Iris pigment epithelial cell (primary cell): Measurements from ENCODE around the gene PRMT7.
A peak's percentile ranks its signal among the peaks of the same experiment; 100 is the strongest.

Experiments used
- DNase-seq: peaks from one replicate; pipeline ENCODE4 v3.0.0-alpha.2; 2011; ENCODE audit warnings: low read depth

The PRMT7 gene

DNA sequence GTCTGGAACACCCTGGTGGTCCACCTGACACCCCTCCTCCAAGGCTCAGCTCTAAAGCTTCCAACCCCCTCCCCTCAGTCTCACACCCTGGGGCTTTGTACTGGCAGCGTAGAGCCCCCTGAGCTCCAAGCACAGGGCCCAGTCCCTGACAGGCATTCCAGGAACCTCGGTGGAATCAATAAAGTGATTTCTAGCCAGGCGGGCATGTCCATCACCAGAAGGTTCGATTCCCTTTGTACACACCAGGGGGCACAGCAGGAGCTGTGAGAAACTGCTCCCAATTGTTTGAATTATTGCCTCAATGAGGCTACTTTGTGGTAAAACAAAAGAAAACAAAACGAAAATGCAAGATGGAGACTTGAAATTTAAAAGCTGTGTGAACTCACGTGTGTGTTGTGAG is 85.7 kb downstream of the PRMT7 start:
- DNase-seq = peak; percentile 52

DNA sequence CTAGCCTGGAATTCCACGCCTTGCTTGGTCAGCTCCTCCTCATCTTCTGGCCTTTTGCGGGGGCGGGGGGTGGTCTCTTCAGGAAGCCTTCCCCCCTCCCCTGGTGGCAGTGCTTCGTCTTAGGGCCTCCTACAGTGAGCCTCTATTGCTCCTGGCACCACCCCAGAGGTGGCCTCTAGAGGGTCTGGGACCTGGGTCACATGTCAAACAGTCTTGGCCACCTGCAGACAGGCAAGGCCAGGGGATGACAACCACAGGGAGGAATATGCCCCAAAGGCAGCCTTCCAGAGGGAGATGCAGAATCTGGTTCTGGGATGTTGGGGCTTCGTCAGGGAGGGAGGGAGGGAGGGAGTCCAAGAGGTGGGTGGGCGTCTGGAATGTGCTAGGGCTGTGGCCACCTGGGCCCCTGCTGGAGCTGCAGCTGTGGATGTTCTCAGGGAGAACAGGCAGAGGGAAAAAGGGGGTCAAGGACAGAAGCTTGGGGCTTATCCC is 86.9 kb downstream of the PRMT7 start:
- DNase-seq = no peak

DNA sequence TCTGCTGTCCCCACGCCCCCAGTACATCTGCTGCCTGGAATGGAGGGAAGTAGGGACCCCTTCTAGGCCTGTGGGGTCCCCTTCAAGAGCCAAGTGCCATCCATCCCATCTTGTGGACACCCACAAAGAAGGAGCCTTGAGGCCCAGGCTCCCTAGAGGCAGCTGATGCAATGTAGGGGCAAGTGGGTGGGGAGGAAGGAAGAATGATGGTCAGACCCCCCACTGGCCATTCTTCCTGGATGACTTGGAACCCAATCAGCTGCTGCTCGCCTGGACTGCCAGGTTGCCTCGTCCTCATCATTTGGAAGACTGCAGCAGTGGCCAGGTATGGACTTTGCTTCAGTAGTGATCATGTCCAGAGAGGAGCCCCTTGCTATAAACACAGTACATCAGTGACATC is 88.6 kb downstream of the PRMT7 start:
- no peak for DNase-seq

DNA sequence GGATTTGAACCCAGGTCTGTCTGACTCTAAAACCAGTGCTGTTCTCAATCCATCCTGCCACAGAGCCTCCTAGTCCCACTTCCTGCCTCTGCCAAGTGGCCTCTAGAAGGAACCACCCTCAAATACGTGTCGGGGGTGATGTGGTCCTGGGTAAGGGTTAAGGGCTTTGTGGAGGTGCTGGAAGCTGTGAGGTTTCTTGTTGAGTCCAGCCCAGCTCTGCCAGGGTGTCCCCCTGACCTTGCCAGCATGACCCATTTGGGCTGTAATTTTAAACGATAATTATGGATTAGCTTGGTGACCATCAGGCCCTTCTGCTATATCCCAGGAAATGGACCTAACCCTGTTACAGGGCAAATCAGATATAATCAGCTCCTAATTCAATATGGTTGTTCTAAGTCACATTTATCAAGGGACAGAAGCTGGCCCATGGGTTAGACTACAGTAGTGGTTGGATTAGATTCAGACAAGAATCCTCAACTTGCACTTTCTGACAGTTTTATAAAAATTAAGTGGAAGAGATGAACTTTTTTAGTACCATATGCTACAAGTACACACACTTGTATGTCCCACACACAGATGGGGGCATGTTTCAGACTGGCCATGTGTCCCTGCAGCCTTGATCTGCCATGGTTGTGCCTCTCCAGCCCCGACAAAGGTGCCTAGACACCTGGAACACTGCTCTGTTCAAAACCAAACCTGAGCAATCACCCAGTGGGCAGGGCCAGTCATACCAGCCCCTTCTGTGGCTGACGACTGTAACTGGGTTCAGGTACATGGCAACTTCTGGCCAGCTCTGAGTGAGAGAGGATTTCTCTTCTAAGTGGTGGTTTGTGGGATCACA is 89.5 kb downstream of the PRMT7 start:
- DNase-seq = no peak

DNA sequence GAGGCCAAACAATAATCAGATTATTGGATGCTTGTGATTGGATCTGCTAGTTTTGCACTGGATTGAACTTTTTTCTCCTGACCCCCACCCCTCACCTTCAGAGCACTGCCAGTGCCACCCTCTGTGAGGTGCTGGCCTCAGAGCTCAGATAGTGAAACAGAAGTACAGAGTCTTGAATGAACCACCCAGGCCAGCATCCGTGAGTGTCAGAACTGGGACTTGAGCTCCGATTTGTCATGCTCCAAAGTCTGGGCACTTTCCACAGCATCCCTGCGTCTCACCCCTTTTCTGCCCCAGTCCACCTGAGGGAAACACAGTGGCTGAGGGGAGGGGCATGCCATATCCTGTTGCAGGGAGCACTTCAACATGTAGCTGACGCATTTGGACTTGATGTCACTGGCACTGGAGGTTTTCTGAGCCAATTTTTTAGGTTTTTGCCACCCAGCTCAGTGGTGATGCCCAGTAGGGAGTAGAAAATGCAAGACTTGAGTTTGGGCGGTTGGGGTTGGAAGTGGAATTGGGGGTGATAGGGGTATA is 90.2 kb downstream of the PRMT7 start:
- DNase-seq = no peak

DNA sequence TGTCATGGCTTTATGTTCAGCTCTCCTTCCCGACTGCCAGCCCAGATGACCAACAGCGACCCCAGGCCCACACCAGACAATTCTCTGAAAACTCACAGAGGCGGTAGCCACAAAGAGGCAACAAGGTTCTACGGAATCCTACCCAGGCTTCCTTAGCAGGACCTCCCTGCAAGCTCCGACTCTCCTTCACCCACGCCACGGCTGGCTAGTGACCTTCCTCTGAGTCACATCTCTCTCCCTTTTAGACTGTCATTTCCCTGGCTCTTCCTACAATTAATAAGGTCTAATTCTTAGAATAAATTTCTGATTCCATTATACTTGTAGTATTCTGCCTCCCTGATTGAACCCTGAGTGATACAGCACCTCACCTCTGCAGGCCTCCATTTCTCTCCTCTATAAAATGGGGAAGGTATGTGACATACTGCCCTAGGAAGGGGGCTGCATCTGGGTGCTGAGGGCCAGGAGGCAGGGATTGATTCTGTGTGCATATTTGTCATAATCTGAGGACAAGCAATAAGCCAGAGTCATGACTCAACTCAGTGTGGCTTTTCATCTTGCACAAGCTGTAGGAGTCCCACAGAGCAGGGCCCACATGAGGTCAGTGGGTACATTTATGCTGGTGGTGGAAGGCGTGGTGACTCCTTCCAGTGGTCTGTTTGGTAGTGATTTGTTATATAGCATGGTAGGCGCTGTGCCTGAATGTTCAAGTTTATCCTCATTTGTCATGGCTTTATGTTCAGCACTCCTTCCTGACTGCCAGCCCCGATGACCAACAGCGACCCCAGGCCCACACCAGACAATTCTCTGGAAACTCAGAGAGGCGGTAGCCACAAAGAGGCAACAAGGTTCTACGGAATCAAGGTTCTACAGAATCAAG is 91.3 kb downstream of the PRMT7 start:
- DNase-seq = peak; percentile 72

DNA sequence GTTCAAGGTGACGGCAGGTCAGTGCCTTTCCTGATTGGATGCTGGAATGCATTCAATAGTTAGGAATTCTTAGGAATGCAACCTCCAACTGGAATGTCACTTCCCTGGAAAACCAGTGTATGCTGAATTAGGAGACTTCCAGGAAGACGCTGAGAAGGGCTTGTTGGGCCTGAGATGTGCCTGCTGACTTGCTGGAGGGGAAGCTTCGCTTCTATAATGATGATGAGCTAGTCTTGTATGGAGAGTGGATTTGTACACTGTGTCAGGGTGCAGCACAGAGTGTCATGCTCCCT is 91.9 kb downstream of the PRMT7 start:
- DNase-seq = no peak

DNA sequence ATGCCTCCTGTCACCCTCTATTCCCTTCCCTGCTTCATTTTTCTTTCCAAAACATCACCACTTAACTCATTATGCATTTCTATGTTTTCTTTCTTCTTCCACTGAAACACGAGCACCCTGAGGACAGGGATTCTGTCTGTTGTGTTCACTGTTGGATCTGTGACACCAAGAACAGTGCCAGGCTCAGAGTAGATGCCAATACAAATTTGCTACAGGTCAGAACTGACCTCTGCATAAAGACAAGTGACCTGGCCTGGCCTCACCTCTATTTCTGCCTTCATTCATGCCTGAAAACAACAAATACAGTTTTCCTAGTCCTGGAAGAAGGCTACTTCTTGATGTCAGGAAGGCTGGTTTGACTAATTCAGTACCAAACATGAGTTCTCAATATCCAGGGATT is 92.4 kb downstream of the PRMT7 start:
- no peak for DNase-seq

DNA sequence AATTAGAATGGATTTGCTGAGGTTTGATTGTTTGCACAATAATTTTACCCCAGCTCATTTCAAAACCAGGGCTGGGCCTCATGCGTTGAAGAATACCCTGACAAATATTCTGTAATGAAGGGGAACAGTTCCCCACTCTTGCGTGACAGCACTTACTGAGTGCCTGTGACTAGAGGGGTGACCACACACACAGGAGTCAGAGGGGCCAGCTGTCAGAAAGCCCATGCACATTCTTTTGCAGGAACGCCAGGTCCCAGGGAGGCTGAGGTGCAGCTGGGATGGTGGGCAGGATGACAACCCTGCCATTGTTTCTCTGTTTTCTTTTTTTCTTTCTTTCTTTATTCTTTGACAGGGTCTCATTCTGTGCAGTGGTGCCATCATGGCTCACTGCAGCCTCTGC is 92.9 kb downstream of the PRMT7 start:
- no peak for DNase-seq

DNA sequence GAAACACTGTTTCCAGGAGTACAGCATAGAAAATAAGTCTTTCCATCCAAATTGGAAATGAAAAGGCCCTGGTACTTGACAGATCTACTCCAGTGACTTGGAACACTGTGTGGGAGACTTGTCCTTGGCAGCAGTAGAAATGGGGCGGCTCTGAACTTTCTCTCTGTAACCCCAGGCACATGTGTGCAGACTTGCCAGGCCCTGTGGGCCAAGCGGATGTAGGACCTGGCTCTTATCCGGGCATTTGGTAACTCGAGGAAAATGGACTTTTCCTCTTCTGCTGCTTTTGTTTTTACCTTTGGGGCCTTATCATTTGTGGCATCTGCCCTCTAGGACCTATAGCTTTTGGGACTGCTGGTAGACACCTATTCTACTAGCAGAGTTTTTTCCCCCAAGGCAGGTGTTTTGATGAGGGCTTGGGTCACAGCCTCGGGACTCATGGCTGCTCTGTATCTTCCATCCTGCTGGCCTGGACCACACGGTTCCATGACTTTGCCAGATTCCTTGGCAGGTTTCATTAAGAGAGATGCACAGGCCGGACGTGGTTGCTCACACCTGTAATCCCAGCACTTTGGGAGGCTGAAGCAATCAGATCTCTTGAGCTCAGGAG is 94.0 kb downstream of the PRMT7 start:
- no peak for DNase-seq

DNA sequence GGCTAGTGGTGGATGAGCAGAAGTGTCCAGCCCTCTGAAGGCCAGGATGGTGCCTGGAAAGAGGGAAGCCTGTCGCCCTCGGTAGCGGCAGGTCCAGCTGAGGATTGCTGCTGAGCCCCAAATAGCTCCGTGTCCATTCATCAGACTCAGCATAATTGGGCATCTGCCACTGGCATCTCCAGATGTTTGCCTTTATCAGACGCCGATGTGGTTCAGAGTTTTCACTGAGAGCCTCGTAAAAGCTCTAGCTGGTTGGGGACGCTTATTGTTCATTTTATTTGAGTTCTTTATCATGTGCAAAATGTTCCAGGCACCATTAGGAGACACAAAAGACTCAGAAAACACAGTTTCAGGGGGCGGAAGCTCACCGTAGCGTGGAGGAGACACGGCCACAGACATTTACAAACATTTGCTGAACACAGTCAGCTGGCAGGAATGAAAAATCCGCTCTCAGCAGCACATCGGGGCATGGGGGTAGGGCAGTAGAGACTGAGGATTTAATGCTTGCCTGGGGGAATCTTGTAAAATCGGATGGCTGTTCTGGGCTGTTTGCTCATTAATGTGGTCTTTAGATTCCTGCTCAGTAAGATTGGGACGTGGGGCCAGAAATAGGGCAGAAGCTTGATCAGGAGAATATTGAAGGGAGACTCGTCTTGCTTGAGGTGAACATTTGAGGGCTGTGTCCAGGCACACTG is 95.8 kb downstream of the PRMT7 start:
- DNase-seq = peak; percentile 52
